K562 (cell line): Measurements from ENCODE around the gene KLF2. TPM values are rescaled to one million over a fixed set of nuclear protein-coding genes. Genes with fewer than 3 reads are reported as not detected.

Experiments used
- ATAC-seq: fragments of 200-7000 bp; cut with Tn5 transposase; 3 replicates; pipeline ENCODE4 v1.9.1; 2020; ENCODE audit warnings: moderate library complexity
- BruUV-seq: library from RNA; stranded (reverse); fragments of 400-500 nt; replicated peaks from 2 replicates; lab custom pipeline; 2021; lab: Mats Ljungman, UMichigan
- CTCF ChIA-PET: fragments of 300-600 bp; formaldehyde crosslinking; extraction: SDS; loops from one replicate; lab custom pipeline; 2021; ENCODE audit warnings: low intra/inter-chr PET ratio; lab: Yijun Ruan, JAX
- POLR2A ChIA-PET: fragments of 300-600, 350-650 bp; sonication (Branson Sonifier 250); formaldehyde crosslinking; extraction: SDS; loops from one replicate; lab custom pipeline; 2021; ENCODE audit warnings: antibody characterized with exemption, inconsistent platforms; lab: Yijun Ruan, JAX
- DNase-seq, 4 experiments: peaks; one replicate each; pipeline versions ENCODE4 v3.0.0 to v3.0.0-alpha.2; 2011 to 2018; ENCODE audit warnings: low spot score in 3 of 4, mixed read lengths in 3 of 4; ENCODE audit errors: extremely low read depth in 1 of 4
- FAIRE-seq: peaks from 2 replicates; lab custom pipeline; 2011; peaks lifted over from hg19 to GRCh38; lab: Jason Lieb, UNC
- H2AFZ ChIP-seq: 2 replicates; pipeline ENCODE4 v1.6.0; 2011; ENCODE audit warnings: low read depth, low read length, control low read depth, inconsistent platforms
- H3K27ac ChIP-seq: fragments of 200-600 bp; 3 replicates; pipeline ENCODE4 v1.8.0; 2011; ENCODE audit warnings: low read depth, mild to moderate bottlenecking, control low read depth, inconsistent platforms, low read length, moderate library complexity, mixed read lengths; ENCODE audit errors: extremely low read depth
- H3K27me3 ChIP-seq, 2 experiments: fragments of 300-600 bp in 1 of 2; 2 replicates in 1 of 2; 3 replicates in 1 of 2; pipeline versions ENCODE4 v1.6.0 to v1.8.0; 2011; ENCODE audit warnings: inconsistent platforms in 2 of 2, low read length in 2 of 2, mild to moderate bottlenecking in 1 of 2, mixed read lengths in 1 of 2, moderate library complexity in 1 of 2; ENCODE audit not compliant: control insufficient read depth in 2 of 2, insufficient read depth in 2 of 2
- H3K36me3 ChIP-seq: fragments of 300-600 bp; 3 replicates; pipeline ENCODE4 v1.8.0; 2011; ENCODE audit warnings: mild to moderate bottlenecking, low read length, inconsistent platforms; ENCODE audit not compliant: control insufficient read depth, insufficient read depth
- H3K4me1 ChIP-seq, 2 experiments: fragments of 200-600 bp in 1 of 2; replicated peaks in 1 of 2; 2 replicates in 1 of 2; 3 replicates in 1 of 2; pipeline versions ENCODE4 v1.5.1 to v1.8.0; 2011; ENCODE audit warnings: inconsistent platforms in 2 of 2, low read length in 2 of 2, mild to moderate bottlenecking in 1 of 2, mixed read lengths in 1 of 2, moderate library complexity in 1 of 2; ENCODE audit not compliant: control insufficient read depth in 2 of 2, insufficient read depth in 2 of 2
- H3K4me2 ChIP-seq: 2 replicates; pipeline ENCODE4 v1.6.1; 2011; ENCODE audit warnings: low read length, control low read depth, inconsistent platforms, mixed read lengths; ENCODE audit not compliant: insufficient read depth
- H3K4me3 ChIP-seq: fragments of 200-600 bp; sonication (generic), shearing (Covaris generic); 2 replicates; pipeline ENCODE4 v1.5.1; 2016; ENCODE audit warnings: control low read depth, inconsistent platforms
- H3K79me2 ChIP-seq: fragments of 200-600 bp; 3 replicates; pipeline ENCODE4 v1.8.0; 2011; ENCODE audit warnings: low read length, inconsistent platforms; ENCODE audit not compliant: control insufficient read depth, insufficient read depth
- H3K9ac ChIP-seq, 2 experiments: 2 replicates each; pipeline versions ENCODE4 v1.6.0 to v1.6.1; 2011; ENCODE audit warnings: low read depth in 2 of 2, low read length in 2 of 2, control low read depth in 1 of 2, inconsistent platforms in 1 of 2, mild to moderate bottlenecking in 1 of 2, mixed read lengths in 1 of 2; ENCODE audit not compliant: insufficient read depth in 1 of 2
- H3K9me1 ChIP-seq: one replicate; pipeline ENCODE4 v1.6.0; 2011; ENCODE audit warnings: inconsistent platforms, mild to moderate bottlenecking, low read length, moderate library complexity; ENCODE audit not compliant: control insufficient read depth, insufficient read depth
- H3K9me3 ChIP-seq: replicated peaks from 2 replicates; pipeline ENCODE4 v1.5.1; 2011; ENCODE audit warnings: low read depth, low read length, inconsistent platforms; ENCODE audit not compliant: control insufficient read depth, insufficient read depth
- H4K20me1 ChIP-seq: replicated peaks from 2 replicates; pipeline ENCODE4 v1.6.1; 2011; ENCODE audit warnings: low read length, inconsistent platforms, mixed read lengths; ENCODE audit not compliant: control insufficient read depth, insufficient read depth
- ELK1 ChIP-seq: sonication (generic); formaldehyde crosslinking; IDR thresholded peaks from 2 replicates; pipeline ENCODE4 v1.8.1; 2022; ENCODE audit warnings: missing genetic modification reagents
- FOXP1 ChIP-seq: sonication (generic); formaldehyde crosslinking; IDR thresholded peaks from 2 replicates; pipeline ENCODE4 v1.8.0; 2022; ENCODE audit warnings: mild to moderate bottlenecking, missing genetic modification reagents
- HMG20A ChIP-seq: fragments of 450-650 bp; formaldehyde crosslinking; conservative IDR thresholded peaks from 2 replicates; pipeline ENCODE4 v1.4.0; 2020; ENCODE audit warnings: mild to moderate bottlenecking, mixed read lengths
- MCM3 ChIP-seq: fragments of 450-650 bp; IDR thresholded peaks from 2 replicates; pipeline ENCODE4 v1.6.1; 2016
- MGA ChIP-seq: fragments of 450-650 bp; IDR thresholded peaks from 2 replicates; pipeline ENCODE4 v1.6.1; 2016; ENCODE audit warnings: mild to moderate bottlenecking, moderate library complexity
- ZNF224 ChIP-seq: sonication (generic); formaldehyde crosslinking; IDR thresholded peaks from 2 replicates; pipeline ENCODE4 v1.8.0; 2022; ENCODE audit warnings: mild to moderate bottlenecking, missing genetic modification reagents
- ZNF263 ChIP-seq: sonication (generic); formaldehyde crosslinking; IDR thresholded peaks from 2 replicates; pipeline ENCODE4 v1.8.0; 2022; ENCODE audit warnings: mild to moderate bottlenecking, missing genetic modification reagents, borderline replicate concordance
- ZNF431 ChIP-seq: sonication (generic); formaldehyde crosslinking; IDR thresholded peaks from 2 replicates; pipeline ENCODE4 v1.8.0; 2022; ENCODE audit warnings: mild to moderate bottlenecking, missing genetic modification reagents
- ZNF785 ChIP-seq: fragments of 250-450 bp; sonication (Bioruptor Pico); IDR thresholded peaks from 2 replicates; pipeline ENCODE4 v1.4.0; 2020; ENCODE audit warnings: mild to moderate bottlenecking
- WGBS: fragments of 100-300 bp; shearing (Covaris generic); methylation state at CpG from one replicate; pipeline ENCODE4 v1.1.6; 2016; ENCODE audit warnings: low coverage, mixed read lengths; ENCODE audit not compliant: insufficient coverage; ENCODE audit errors: missing lambda C conversion rate; 5-methylcytosine and 5-hydroxymethylcytosine counted together
- in situ Hi-C: fragments of 300-500 bp; cut with MboI; formaldehyde crosslinking; loops from 4 replicates; pipeline ENCODE4 v1.15.0; 2018; ENCODE audit warnings: inconsistent platforms, mixed read lengths
- intact Hi-C: fragments of 100-400 bp; cut with micrococcal nuclease; formaldehyde crosslinking; loops from 2 replicates; pipeline ENCODE4 v1.14.2; 2022
- polyA plus RNA-seq, 8 experiments: library from polyadenylated mRNA; depleted of rRNA in 4 of 8; stranded (reverse) in 5 of 8; unstranded in 3 of 8; fragments of >200 nt; fragmentation: Nextera tagmentation in 2 of 8; fragmentation: Illumina TruSeq in 1 of 8; extraction: Ambion mirVana in 2 of 8; extraction: Trizol in 1 of 8; gene quantifications; 2 replicates each; pipeline versions ENCODE4 v1.2.1 to v1.2.3, GENCODE V29; 2011 to 2014; ENCODE audit warnings: inconsistent platforms in 1 of 8, missing spikeins in 1 of 8
- total RNA-seq, 7 experiments: library from RNA; depleted of rRNA in 6 of 7; stranded (reverse); fragments of >200 nt in 6 of 7; fragmentation: Illumina TruSeq in 2 of 7; extraction: Trizol in 2 of 7; gene quantifications; 2 replicates each; pipeline versions ENCODE4 v1.2.1 to v1.2.3, GENCODE V29; 2011 to 2021; ENCODE audit warnings: low replicate concordance in 1 of 7

Gene KLF2
- total and polyA plus RNA-seq, 9 of the 15 experiments (the other 6 are each of a cell fraction or from before 2014, with no cell fraction given), result 0.07 to 0.71 TPM; not detected in 7

- DNase-seq, result no peak
- Histone ChIP-seq H3K27ac (no peak overlapping the region), H3K4me1 (peaks cover 0 to 4% of the 10 kb centered on the region in 2 experiments; a peak in 1 of 5 replicates), H3K4me2 (no peak overlapping the region), H3K36me3 (no peaks in the 10 kb centered on the region), H3K9me3 (no peaks in the 10 kb centered on the region), H3K27me3 (peaks cover 10 to 27% of the 10 kb centered on the region in 2 experiments; a peak in 4 of 5 replicates), H2AFZ (no peak overlapping the region), H3K4me3 (no peak overlapping the region), H3K9me1 (no peaks in the 10 kb centered on the region), H3K79me2 (no peaks in the 10 kb centered on the region), H3K9ac (no peak overlapping the region), H4K20me1 (no peaks in the 10 kb centered on the region; the same call in 1 of the 2 replicates)
- POLR2A ChIA-PET, result no interaction called here
- intact Hi-C loops (no loop called here), in situ Hi-C loops (no loop called here)
- CTCF ChIA-PET, result interaction anchor here (0.6 kb wide), 1 partner anchor 664 kb away, joined by 4 read pairs; no protein-coding TSS in a partner anchor
- no peak for FAIRE-seq
- BruUV-seq, result no TSS peak
- 13% methylated on average over 24 of the region's 25 CpGs for WGBS
- no peak for ATAC-seq
- TF ChIP-seq ZNF263, result no peak
- no peak for TF ChIP-seq MCM3
- TF ChIP-seq ZNF431 (CRISPR knock-in tag), result no peak
- TF ChIP-seq ZNF785 (CRISPR knock-in tag), result no peak
- no peak for TF ChIP-seq MGA
- no peak for TF ChIP-seq HMG20A (CRISPR knock-in tag)
- no peak for TF ChIP-seq FOXP1 (CRISPR knock-in tag)
- no peak for TF ChIP-seq ELK1 (CRISPR knock-in tag)
- TF ChIP-seq ZNF224 (CRISPR knock-in tag), result no peak
Measured at GRCh38 chr19:16301999-16302694, 22.5 kb upstream of the KLF2 start.
